ENCODE measurements around the gene SH2B3. TPM values are rescaled to one million over a fixed set of nuclear protein-coding genes. Genes with fewer than 3 reads are reported as not detected.

SH2B3 gene
- total RNA-seq, 2 experiments from 2014 or later, result 25.8 to 51.3 TPM

DNA sequence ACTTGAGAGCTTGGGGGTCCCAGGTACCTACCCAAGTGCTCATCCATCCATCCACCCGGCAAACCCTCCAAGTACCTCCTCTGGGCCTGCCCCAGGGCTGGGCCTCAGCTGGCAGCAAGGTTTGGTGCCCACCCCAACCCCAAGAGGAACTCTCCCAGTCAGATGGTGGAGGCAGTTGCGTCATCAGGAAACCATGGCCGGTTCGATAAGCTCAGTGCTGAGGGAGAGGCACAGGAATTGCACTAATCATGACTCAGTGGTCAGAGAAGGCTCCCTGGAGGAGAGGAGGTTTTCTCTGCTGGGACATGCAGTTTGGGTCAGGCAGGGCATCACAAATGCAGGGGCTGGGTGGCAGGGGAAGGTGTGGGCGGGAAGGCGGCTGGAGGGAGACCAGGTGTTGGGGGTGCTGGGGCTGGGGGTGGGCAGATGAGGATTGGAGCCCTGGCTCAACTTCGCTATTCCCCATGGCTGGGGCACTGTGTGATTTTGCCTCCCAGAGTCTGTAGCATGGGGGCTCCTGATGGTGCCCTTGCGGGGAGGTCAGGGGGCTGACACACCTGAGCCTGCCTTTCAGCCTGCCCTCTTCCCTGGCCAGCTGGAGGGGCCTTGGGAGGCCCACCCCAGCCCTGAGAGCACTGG, 32.2 kb downstream of the SH2B3 start:
- TF ChIP-seq, protein P1, sequence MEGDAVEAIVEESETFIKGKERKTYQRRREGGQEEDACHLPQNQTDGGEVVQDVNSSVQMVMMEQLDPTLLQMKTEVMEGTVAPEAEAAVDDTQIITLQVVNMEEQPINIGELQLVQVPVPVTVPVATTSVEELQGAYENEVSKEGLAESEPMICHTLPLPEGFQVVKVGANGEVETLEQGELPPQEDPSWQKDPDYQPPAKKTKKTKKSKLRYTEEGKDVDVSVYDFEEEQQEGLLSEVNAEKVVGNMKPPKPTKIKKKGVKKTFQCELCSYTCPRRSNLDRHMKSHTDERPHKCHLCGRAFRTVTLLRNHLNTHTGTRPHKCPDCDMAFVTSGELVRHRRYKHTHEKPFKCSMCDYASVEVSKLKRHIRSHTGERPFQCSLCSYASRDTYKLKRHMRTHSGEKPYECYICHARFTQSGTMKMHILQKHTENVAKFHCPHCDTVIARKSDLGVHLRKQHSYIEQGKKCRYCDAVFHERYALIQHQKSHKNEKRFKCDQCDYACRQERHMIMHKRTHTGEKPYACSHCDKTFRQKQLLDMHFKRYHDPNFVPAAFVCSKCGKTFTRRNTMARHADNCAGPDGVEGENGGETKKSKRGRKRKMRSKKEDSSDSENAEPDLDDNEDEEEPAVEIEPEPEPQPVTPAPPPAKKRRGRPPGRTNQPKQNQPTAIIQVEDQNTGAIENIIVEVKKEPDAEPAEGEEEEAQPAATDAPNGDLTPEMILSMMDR (conservative IDR thresholded peaks at IDR 0.05; ENCODE audit: low read length), result no peak
- no peak for TF ChIP-seq EZH2phosphoT487 (IDR thresholded peaks at IDR 0.05; ENCODE audit: borderline replicate concordance, low read depth, low read length)
- ChIA-PET POLR2A (interaction anchor here (0.6 kb wide), 2 partner anchors 10 to 12 kb away, joined by 3 read pairs; no protein-coding TSS in a partner anchor), CTCF (ENCODE audit: unreplicated experiment) (interaction anchor here (0.6 kb wide), 1 partner anchor 754 kb away, joined by 3 read pairs; no protein-coding TSS in a partner anchor)
- peak overlapping the region; percentile 9; the same call in 1 of the 2 replicates for H3K4me2 ChIP-seq (ENCODE audit: low read length)
- 0 out of 2 replicates have a peak, but pooled peaks cover 11% of the 10 kb centered on the region for H4K20me1 ChIP-seq (ENCODE audit: insufficient read depth, low read length)
- no peak for DNase-seq (ENCODE audit: low spot score)
- H3K79me2 ChIP-seq (ENCODE audit: insufficient read depth, low read depth, low read length), result peaks cover 31% of the 10 kb centered on the region; the same call in 1 of the 2 replicates
- peaks cover 25% of the 10 kb centered on the region for H3K36me3 ChIP-seq (ENCODE audit: insufficient read depth, low read length)
- no peaks in the 10 kb centered on the region for H3K9me2 ChIP-seq (ENCODE audit: insufficient read depth, low read length)
- no peak overlapping the region for H2AFZ ChIP-seq (ENCODE audit: low read length)
- H3K9me3 ChIP-seq (ENCODE audit: low read length), result no peaks in the 10 kb centered on the region
- peaks cover 67% of the 10 kb centered on the region for H3K4me1 ChIP-seq (ENCODE audit: insufficient read depth, low read length, poor library complexity, severe bottlenecking)
- intact Hi-C loops (cut with micrococcal nuclease; ENCODE audit: unreplicated experiment), result no loop called here
- H3K4me3 ChIP-seq (ENCODE audit: low read depth, low read length, poor library complexity, severe bottlenecking), result no peak overlapping the region
- no TSS peak for BruUV-seq (replicated peaks)
- no peak overlapping the region for H3K27ac ChIP-seq (ENCODE audit: low read depth, low read length, poor library complexity, severe bottlenecking)

DNA sequence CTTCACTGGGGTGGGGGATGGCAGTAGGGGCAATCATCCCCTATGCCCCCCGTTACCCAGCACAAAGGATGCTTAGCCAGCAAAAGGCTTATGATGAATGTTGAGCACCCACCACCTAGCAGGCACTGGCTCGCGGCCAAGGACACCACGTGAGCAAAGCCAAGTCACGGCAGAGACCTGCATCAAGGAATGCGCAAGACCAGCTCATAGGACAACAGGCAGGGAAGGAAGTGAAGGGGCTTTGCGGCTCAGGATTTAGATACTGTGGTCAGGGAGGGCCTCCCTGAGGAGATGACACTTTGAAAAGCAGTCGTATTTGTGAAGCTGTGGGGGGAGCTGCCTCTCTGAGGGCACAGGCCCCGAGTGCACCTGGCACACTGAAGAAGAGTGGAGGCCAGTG, 32.8 kb downstream of the SH2B3 start:
- intact Hi-C loops (cut with micrococcal nuclease; ENCODE audit: unreplicated experiment), result no loop called here
- DNase-seq (ENCODE audit: low spot score), result peak; percentile 36
- TF ChIP-seq, protein P1 (conservative IDR thresholded peaks at IDR 0.05; ENCODE audit: low read length), result no peak
- TF ChIP-seq EZH2phosphoT487 (IDR thresholded peaks at IDR 0.05; ENCODE audit: borderline replicate concordance, low read depth, low read length), result no peak
- Histone ChIP-seq H3K27ac (ENCODE audit: low read depth, low read length, poor library complexity, severe bottlenecking) (no peak overlapping the region), H3K36me3 (ENCODE audit: insufficient read depth, low read length) (peaks cover 28% of the 10 kb centered on the region; the same call in 1 of the 2 replicates), H3K4me3 (ENCODE audit: low read depth, low read length, poor library complexity, severe bottlenecking) (no peak overlapping the region), H3K4me1 (ENCODE audit: insufficient read depth, low read length, poor library complexity, severe bottlenecking) (peaks cover 69% of the 10 kb centered on the region), H3K9me3 (ENCODE audit: low read length) (no peaks in the 10 kb centered on the region), H3K9me2 (ENCODE audit: insufficient read depth, low read length) (no peaks in the 10 kb centered on the region), H4K20me1 (ENCODE audit: insufficient read depth, low read length) (0 out of 2 replicates have a peak, but pooled peaks cover 11% of the 10 kb centered on the region), H3K4me2 (ENCODE audit: low read length) (peak overlapping the region; percentile 9; the same call in 1 of the 2 replicates), H3K79me2 (ENCODE audit: insufficient read depth, low read depth, low read length) (peaks cover 28% of the 10 kb centered on the region; the same call in 1 of the 2 replicates), H2AFZ (ENCODE audit: low read length) (no peak overlapping the region)
- BruUV-seq (replicated peaks), result no TSS peak
- POLR2A ChIA-PET, result no interaction called here
- CTCF ChIA-PET (ENCODE audit: unreplicated experiment), result interaction anchor here (0.6 kb wide), 1 partner anchor 754 kb away, joined by 3 read pairs; no protein-coding TSS in a partner anchor

DNA sequence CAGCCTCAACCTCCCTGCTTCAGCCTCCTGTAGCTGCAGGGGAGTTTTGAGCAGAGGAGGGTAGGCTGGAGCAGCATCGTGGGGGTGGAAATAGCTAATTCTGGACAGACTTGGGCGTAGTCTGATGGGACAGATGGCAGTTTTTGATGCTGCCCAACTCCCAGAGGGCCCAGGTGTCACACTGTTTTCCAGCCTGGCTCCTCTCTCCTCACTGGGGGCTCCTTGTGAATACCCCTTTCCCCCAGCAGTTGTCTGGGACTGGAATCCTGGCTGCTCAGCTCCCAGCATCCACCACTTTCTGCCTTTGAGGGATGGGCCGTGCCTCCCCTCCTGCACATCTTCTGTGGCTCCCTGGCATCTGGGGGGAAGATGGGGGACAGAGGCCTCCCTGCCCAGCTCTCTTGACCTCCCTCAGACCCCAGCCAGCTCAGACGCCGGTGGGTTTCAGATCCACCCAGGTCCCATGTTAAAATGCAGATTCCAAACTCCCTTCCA, 34.0 kb downstream of the SH2B3 start:
- Histone ChIP-seq H3K79me2 (ENCODE audit: insufficient read depth, low read depth, low read length) (peaks cover 19% of the 10 kb centered on the region; the same call in 1 of the 2 replicates), H4K20me1 (ENCODE audit: insufficient read depth, low read length) (0 out of 2 replicates have a peak, but pooled peaks cover 12% of the 10 kb centered on the region), H3K4me2 (ENCODE audit: low read length) (no peak overlapping the region), H3K4me1 (ENCODE audit: insufficient read depth, low read length, poor library complexity, severe bottlenecking) (peaks cover 69% of the 10 kb centered on the region), H3K27ac (ENCODE audit: low read depth, low read length, poor library complexity, severe bottlenecking) (no peak overlapping the region), H2AFZ (ENCODE audit: low read length) (no peak overlapping the region), H3K36me3 (ENCODE audit: insufficient read depth, low read length) (peaks cover 33% of the 10 kb centered on the region; the same call in 1 of the 2 replicates), H3K4me3 (ENCODE audit: low read depth, low read length, poor library complexity, severe bottlenecking) (no peak overlapping the region), H3K9me2 (ENCODE audit: insufficient read depth, low read length) (no peaks in the 10 kb centered on the region), H3K9me3 (ENCODE audit: low read length) (no peaks in the 10 kb centered on the region)
- intact Hi-C loops (cut with micrococcal nuclease; ENCODE audit: unreplicated experiment), result no loop called here
- ChIA-PET CTCF (ENCODE audit: unreplicated experiment) (no interaction called here), POLR2A (interaction anchor here (0.6 kb wide), 1 partner anchor 56 kb away, joined by 3 read pairs; no protein-coding TSS in a partner anchor)
- BruUV-seq (replicated peaks), result no TSS peak
- no peak for DNase-seq (ENCODE audit: low spot score)
- TF ChIP-seq, protein P1 (conservative IDR thresholded peaks at IDR 0.05; ENCODE audit: low read length), result no peak
- no peak for TF ChIP-seq EZH2phosphoT487 (IDR thresholded peaks at IDR 0.05; ENCODE audit: borderline replicate concordance, low read depth, low read length)
